ENCODE results near the gene GNAQ.

- TF ChIP-seq EZH2 (IDR thresholded peaks at IDR 0.05; ENCODE audit: low read length, missing control alignments) (no peak), CTCF (conservative IDR thresholded peaks at IDR 0.05 in 1 of 2, IDR thresholded peaks at IDR 0.05 in 1 of 2; ENCODE audit: low read depth in 1 of 2, low read length in 2 of 2) (no peak)
These were observed 323.4 kb downstream of the GNAQ start for GRCh38 chr9:77708064-77708815.

Data from fibroblast of lung (primary cell).